ENCODE results near the gene SDHC. TPM values are rescaled to one million over a fixed set of nuclear protein-coding genes. Genes with fewer than 3 reads are reported as not detected.
"Not testable (repeated sequence)": the region's sequence is repeated elsewhere in the genome, so short reads cannot be mapped to it uniquely, and the experiment has no call there.

The SDHC gene
- total and polyA plus RNA-seq, 2 donors (not counting 1 experiment from before 2014, with no cell fraction given): 78.3 to 109 TPM

DNA sequence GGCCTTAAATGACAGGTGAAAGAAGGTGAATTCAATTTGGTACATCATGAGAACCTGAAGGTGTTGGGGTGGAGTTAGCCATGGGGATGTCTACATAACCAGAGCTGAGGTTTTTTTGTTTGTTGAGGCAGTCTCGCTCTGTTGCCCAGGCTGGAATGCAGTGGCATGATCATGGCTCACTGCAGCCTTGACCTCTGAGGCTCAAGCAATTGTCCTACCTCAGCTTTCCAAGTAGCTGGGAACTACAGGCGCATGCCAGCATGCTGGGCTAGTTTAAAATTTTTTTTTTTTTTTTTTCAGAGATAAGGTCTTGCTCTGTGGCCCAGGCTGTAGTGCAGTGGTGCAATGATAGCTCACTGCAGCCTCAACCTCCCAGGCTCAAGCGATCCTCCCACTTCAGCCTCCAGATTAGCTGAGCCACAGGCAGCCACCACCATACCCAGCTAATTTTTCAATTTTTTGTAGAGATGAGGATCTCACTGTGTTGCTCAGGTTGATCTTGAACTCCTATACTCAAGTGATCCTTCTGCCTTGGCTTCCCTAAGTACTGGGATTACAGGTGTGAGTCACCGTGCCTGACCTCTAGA is 2.5 kb upstream of the SDHC start:
- H3K27ac Mint-ChIP-seq: peak overlapping the region; percentile 10
- intact Hi-C loops (cut with micrococcal nuclease): no loop called here
- WGBS (ENCODE audit: insufficient coverage): 100% methylated on average over 1 of the region's 4 CpGs

DNA sequence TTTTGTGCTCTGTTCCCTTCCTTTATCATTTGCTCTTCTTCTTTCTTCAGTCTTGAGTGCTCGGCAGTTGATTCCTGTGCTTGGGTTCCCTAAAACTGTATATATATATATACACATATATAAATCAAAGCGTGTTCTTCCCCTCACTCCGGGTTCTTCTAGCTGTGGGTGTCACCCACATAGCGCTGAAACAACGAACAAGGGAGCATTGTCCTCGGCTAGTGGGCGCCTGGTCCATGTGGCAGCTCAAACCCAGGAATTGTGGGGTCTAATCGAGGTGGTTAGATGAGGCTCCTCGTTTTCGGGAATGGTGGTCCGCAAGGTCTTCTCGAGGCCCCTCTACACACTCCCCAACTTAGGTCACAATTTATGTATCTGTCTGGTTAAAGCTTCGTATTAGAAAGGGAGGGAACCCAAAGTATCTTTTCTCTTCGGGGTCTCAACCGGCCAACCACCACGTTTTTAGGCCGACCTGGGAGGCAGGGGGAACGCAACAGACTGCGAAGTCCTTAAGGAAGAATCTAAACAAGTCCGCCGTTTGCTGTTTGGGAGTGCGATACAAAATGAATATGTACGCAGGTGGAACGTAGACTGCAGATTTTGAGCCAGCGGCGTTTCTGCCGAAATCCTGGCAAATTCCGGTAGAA is 504 bp upstream of the SDHC start:
- Histone ChIP-seq H3K4me1 (ENCODE audit: control insufficient read depth in 2 of 2, insufficient read depth in 2 of 2, low read length in 2 of 2) (peaks cover 8 to 15% of the 10 kb centered on the region in 2 donors), H3K79me2 (ENCODE audit: control insufficient read depth, insufficient read depth, low read length) (peaks cover 25% of the 10 kb centered on the region), H2AFZ (ENCODE audit: insufficient read depth, low read depth, low read length, poor library complexity, severe bottlenecking) (peak overlapping the region; percentile 93), H3K9ac (ENCODE audit: low read length) (peak overlapping the region; percentile 91), H3K27me3 (replicated peaks in 1 of 4; ENCODE audit: control extremely low read depth in 1 of 4, control insufficient read depth in 3 of 4, insufficient read depth in 4 of 4, low read length in 3 of 4) (no peaks in the 10 kb centered on the region), H3K36me3 (replicated peaks in 1 of 2; ENCODE audit: control extremely low read depth in 1 of 2, control insufficient read depth in 1 of 2, extremely low read depth in 1 of 2, insufficient read depth in 2 of 2, low read length in 1 of 2) (peaks cover 0 to 4% of the 10 kb centered on the region in 2 experiments), H3K4me2 (replicated peaks; ENCODE audit: low read depth, low read length, poor library complexity, severe bottlenecking) (peak overlapping the region; percentile 94), H3K27ac (ENCODE audit: low read length in 2 of 2) (peak overlapping the region; percentile 88 to 97), H3K4me3 (ENCODE audit: control extremely low read depth in 1 of 5, extremely low read depth in 1 of 5, insufficient read depth in 1 of 5, low read depth in 2 of 5, low read length in 4 of 5) (peak overlapping the region; percentile 87 to 97 (median 94)), H3K9me3 (ENCODE audit: control extremely low read depth in 1 of 3, control insufficient read depth in 2 of 3, insufficient read depth in 1 of 3, low read length in 2 of 3) (no peaks in the 10 kb centered on the region), H4K20me1 (ENCODE audit: control insufficient read depth, insufficient read depth, low read length, poor library complexity, severe bottlenecking) (no peaks in the 10 kb centered on the region)
- POLR2A ChIA-PET: interaction anchor here (0.7 to 1.8 kb wide), 3 partner anchors 8 to 88 kb away, joined by 3 to 7 read pairs (median 6); partner anchors contain the start of gene TOMM40L
- Mint-ChIP-seq H3K27ac (peak overlapping the region; percentile 93), H3K27me3 (no peaks in the 10 kb centered on the region), H3K4me3 (peak overlapping the region; percentile 90), H3K9me3 (ENCODE audit: insufficient read depth) (no peaks in the 10 kb centered on the region), H3K4me1 (peaks cover 26% of the 10 kb centered on the region)
- WGBS (ENCODE audit: insufficient coverage): 23% methylated on average over 21 of the region's 28 CpGs
- CTCF ChIA-PET: interaction anchor here (1.5 to 2.7 kb wide), 3 partner anchors 23 to 88 kb away, joined by 7 to 10 read pairs (median 9); partner anchors contain the start of gene TOMM40L
- no peak for ATAC-seq (ENCODE audit: low read depth)
- TF ChIP-seq, protein P1, sequence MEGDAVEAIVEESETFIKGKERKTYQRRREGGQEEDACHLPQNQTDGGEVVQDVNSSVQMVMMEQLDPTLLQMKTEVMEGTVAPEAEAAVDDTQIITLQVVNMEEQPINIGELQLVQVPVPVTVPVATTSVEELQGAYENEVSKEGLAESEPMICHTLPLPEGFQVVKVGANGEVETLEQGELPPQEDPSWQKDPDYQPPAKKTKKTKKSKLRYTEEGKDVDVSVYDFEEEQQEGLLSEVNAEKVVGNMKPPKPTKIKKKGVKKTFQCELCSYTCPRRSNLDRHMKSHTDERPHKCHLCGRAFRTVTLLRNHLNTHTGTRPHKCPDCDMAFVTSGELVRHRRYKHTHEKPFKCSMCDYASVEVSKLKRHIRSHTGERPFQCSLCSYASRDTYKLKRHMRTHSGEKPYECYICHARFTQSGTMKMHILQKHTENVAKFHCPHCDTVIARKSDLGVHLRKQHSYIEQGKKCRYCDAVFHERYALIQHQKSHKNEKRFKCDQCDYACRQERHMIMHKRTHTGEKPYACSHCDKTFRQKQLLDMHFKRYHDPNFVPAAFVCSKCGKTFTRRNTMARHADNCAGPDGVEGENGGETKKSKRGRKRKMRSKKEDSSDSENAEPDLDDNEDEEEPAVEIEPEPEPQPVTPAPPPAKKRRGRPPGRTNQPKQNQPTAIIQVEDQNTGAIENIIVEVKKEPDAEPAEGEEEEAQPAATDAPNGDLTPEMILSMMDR (IDR thresholded peaks at IDR 0.05): no peak
- no peak for TF ChIP-seq EZH2 (IDR thresholded peaks at IDR 0.05; ENCODE audit: borderline replicate concordance, insufficient read depth, low read depth, low read length, poor library complexity, severe bottlenecking)
- intact Hi-C loops (cut with micrococcal nuclease): loop anchor here (1.0 to 2.0 kb wide), 4 partner anchors 7 to 127 kb away; partner anchors contain the start of genes CFAP126 and TOMM40L
- DNase-seq: no peak

More for the DNA sequence above, 2.5 kb upstream of the SDHC start:
- H3K4me2 ChIP-seq (replicated peaks; ENCODE audit: low read depth, low read length, poor library complexity, severe bottlenecking): no peak overlapping the region
- H3K27me3 ChIP-seq (replicated peaks in 1 of 4; ENCODE audit: control extremely low read depth in 1 of 4, control insufficient read depth in 3 of 4, insufficient read depth in 4 of 4, low read length in 3 of 4): no peaks in the 10 kb centered on the region
- no peak overlapping the region for H3K4me3 ChIP-seq (ENCODE audit: control extremely low read depth in 1 of 5, extremely low read depth in 1 of 5, insufficient read depth in 1 of 5, low read depth in 2 of 5, low read length in 4 of 5)
- no peaks in the 10 kb centered on the region for H3K36me3 ChIP-seq (replicated peaks in 1 of 2; ENCODE audit: control extremely low read depth in 1 of 2, control insufficient read depth in 1 of 2, extremely low read depth in 1 of 2, insufficient read depth in 2 of 2, low read length in 1 of 2)
- H3K79me2 ChIP-seq (ENCODE audit: control insufficient read depth, insufficient read depth, low read length): peaks cover 17% of the 10 kb centered on the region
- H3K27ac ChIP-seq (ENCODE audit: low read length in 2 of 2): no peak overlapping the region
- DNase-seq (no peak), ATAC-seq (ENCODE audit: low read depth) (no peak)
- no peaks in the 10 kb centered on the region for H4K20me1 ChIP-seq (ENCODE audit: control insufficient read depth, insufficient read depth, low read length, poor library complexity, severe bottlenecking)
- no peak overlapping the region for H3K9ac ChIP-seq (ENCODE audit: low read length)
- no peaks in the 10 kb centered on the region for H3K9me3 ChIP-seq (ENCODE audit: control extremely low read depth in 1 of 3, control insufficient read depth in 2 of 3, insufficient read depth in 1 of 3, low read length in 2 of 3)
- ChIA-PET POLR2A (no interaction called here), CTCF (no interaction called here)
- no peak overlapping the region for H2AFZ ChIP-seq (ENCODE audit: insufficient read depth, low read depth, low read length, poor library complexity, severe bottlenecking)
- H3K4me1 Mint-ChIP-seq: peaks cover 42% of the 10 kb centered on the region
- H3K27me3 Mint-ChIP-seq: no peaks in the 10 kb centered on the region
- H3K9me3 Mint-ChIP-seq (ENCODE audit: insufficient read depth): no peaks in the 10 kb centered on the region
- TF ChIP-seq EZH2 (IDR thresholded peaks at IDR 0.05; ENCODE audit: borderline replicate concordance, insufficient read depth, low read depth, low read length, poor library complexity, severe bottlenecking): no peak
- H3K4me3 Mint-ChIP-seq: peak overlapping the region; percentile 37
- H3K4me1 ChIP-seq (ENCODE audit: control insufficient read depth in 2 of 2, insufficient read depth in 2 of 2, low read length in 2 of 2): peaks cover 14 to 21% of the 10 kb centered on the region in 2 donors

DNA sequence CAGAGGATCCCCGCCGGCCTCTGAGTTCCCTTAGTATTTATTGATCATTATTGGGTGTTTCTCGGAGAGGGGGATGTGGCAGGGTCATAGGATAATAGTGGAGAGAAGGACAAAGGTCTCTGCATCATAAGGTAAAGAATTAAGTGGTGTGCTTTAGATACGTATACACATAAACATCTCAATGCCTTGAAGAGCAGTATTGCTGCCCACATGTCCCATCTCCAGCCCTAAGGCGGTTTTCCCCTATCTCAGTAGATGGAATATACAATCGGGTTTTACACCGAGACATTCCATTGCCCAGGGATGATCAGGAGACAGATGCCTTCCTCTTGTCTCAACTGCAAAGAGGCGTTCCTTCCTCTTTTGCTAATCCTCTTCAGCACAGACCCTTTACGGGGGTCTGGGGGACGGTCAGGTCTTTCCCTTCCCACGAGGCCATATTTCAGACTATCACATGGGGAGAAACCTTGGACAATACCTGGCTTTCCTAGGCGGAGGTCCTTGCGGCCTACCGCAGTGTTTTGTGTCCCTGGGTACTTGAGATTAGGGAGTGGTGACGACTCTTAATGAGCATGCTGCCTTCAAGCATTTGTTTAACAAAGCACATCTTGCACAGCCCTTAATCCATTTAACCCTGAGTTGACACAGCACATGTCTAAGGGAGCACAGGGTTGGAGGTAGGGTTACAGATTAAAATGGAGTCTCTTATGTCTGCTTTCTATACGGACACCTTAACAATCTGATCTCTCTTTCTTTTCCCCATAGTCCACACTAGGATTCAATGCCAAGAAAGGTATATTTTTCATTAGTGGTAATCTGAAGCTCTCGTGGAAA is 1.9 kb downstream of the SDHC start:
- H3K4me3 ChIP-seq (ENCODE audit: control extremely low read depth in 1 of 5, extremely low read depth in 1 of 5, insufficient read depth in 1 of 5, low read depth in 2 of 5, low read length in 4 of 5); H3K27ac ChIP-seq (ENCODE audit: low read length in 2 of 2); H3K9ac ChIP-seq (ENCODE audit: low read length); H2AFZ ChIP-seq (ENCODE audit: insufficient read depth, low read depth, low read length, poor library complexity, severe bottlenecking); H3K9me3 ChIP-seq (ENCODE audit: control extremely low read depth in 1 of 3, control insufficient read depth in 2 of 3, insufficient read depth in 1 of 3, low read length in 2 of 3); H3K4me2 ChIP-seq (replicated peaks; ENCODE audit: low read depth, low read length, poor library complexity, severe bottlenecking); H3K27me3 ChIP-seq (replicated peaks in 1 of 4; ENCODE audit: control extremely low read depth in 1 of 4, control insufficient read depth in 3 of 4, insufficient read depth in 4 of 4, low read length in 3 of 4); H3K27ac Mint-ChIP-seq; ATAC-seq (ENCODE audit: low read depth); H3K9me3 Mint-ChIP-seq (ENCODE audit: insufficient read depth); H3K27me3 Mint-ChIP-seq; DNase-seq; H3K36me3 ChIP-seq (replicated peaks in 1 of 2; ENCODE audit: control extremely low read depth in 1 of 2, control insufficient read depth in 1 of 2, extremely low read depth in 1 of 2, insufficient read depth in 2 of 2, low read length in 1 of 2); H4K20me1 ChIP-seq (ENCODE audit: control insufficient read depth, insufficient read depth, low read length, poor library complexity, severe bottlenecking): not testable (repeated sequence)
- Mint-ChIP-seq H3K4me1 (peaks cover 25% of the 10 kb centered on the region), H3K4me3 (peak overlapping the region; percentile 90)
- Histone ChIP-seq H3K4me1 (ENCODE audit: control insufficient read depth in 2 of 2, insufficient read depth in 2 of 2, low read length in 2 of 2) (peaks cover 8 to 15% of the 10 kb centered on the region in 2 donors), H3K79me2 (ENCODE audit: control insufficient read depth, insufficient read depth, low read length) (peaks cover 31% of the 10 kb centered on the region)
- 97% methylated on average over 8 of the region's 17 CpGs for WGBS (ENCODE audit: insufficient coverage)
- intact Hi-C loops (cut with micrococcal nuclease): loop anchor here (2.0 kb wide), 1 partner anchor 89 kb away; the partner anchor contains the start of gene TOMM40L
- ChIA-PET CTCF (interaction anchor here (1.1 kb wide), 1 partner anchor 25 kb away, joined by 3 read pairs; no protein-coding TSS in a partner anchor), POLR2A (interaction anchor here (0.7 kb wide), 2 partner anchors 8 to 99 kb away, joined by 3 read pairs; no protein-coding TSS in a partner anchor)

Measured in B cell (primary cell).